ENCODE data around the gene HDAC8.

Gene HDAC8

GRCh38 chrX:72296991-72297390, 275.7 kb downstream of the HDAC8 start:
- DNase-seq (ENCODE audit: low read depth in 2 of 2), result no peak

GRCh38 chrX:72295745-72296144, 276.9 kb downstream of the HDAC8 start:
- no peak for DNase-seq (ENCODE audit: low read depth in 2 of 2)

GRCh38 chrX:72294497-72294896, 278.1 kb downstream of the HDAC8 start:
- no peak for DNase-seq (ENCODE audit: low read depth in 2 of 2)

- DNase-seq (ENCODE audit: low read depth in 2 of 2), result no peak
Observed at GRCh38 chrX:72282302-72282701, 290.3 kb downstream of the HDAC8 start.

GRCh38 chrX:72280321-72280845, 292.3 kb downstream of the HDAC8 start:
- DNase-seq (ENCODE audit: low read depth in 2 of 2), result no peak

Measured in stimulated activated CD8-positive, alpha-beta memory T cell treated with anti-CD3 and anti-CD28 coated beads, Interleukin-15, amount 100 ng/mL, for 4 hours (primary cell).